SU-DHL-6 (cell line): ENCODE measurements around the gene SVIL.
A peak's percentile ranks its signal among the peaks of the same experiment; 100 is the strongest.

ENCODE experiments used
- H2AFZ ChIP-seq: fragments of 200-600 bp; sonication (generic); 2 replicates; pipeline ENCODE4 v1.6.1; 2014; ENCODE audit warnings: low read depth, mild to moderate bottlenecking, moderate library complexity, mixed read lengths, antibody characterized with exemption, low read length; ENCODE audit not compliant: severe bottlenecking
- H3F3A ChIP-seq: fragments of 200-600 bp; shearing (Covaris generic); 2 replicates; pipeline ENCODE4 v1.6.0; 2016; ENCODE audit warnings: antibody characterized with exemption, mild to moderate bottlenecking; ENCODE audit not compliant: insufficient read depth
- H3K27ac ChIP-seq: fragments of 200-600 bp; sonication (generic); 2 replicates; pipeline ENCODE4 v1.5.1; 2016; ENCODE audit warnings: low read depth, mild to moderate bottlenecking, low read length, moderate library complexity, mixed read lengths
- H3K27me3 ChIP-seq: fragments of 200-600 bp; sonication (generic), shearing (Covaris generic); 2 replicates; pipeline ENCODE4 v1.6.0; 2014; ENCODE audit warnings: mild to moderate bottlenecking, low read length
- H3K36me3 ChIP-seq: fragments of 200-600 bp; sonication (generic); 2 replicates; pipeline ENCODE4 v1.6.1; 2014; ENCODE audit warnings: mild to moderate bottlenecking, low read length, mixed read lengths
- H3K4me2 ChIP-seq: fragments of 300-600, 200-600 bp; shearing (Covaris generic), sonication (generic); 2 replicates; pipeline ENCODE4 v1.6.0; 2014; ENCODE audit warnings: low read length, low read depth, mild to moderate bottlenecking; ENCODE audit not compliant: poor library complexity, severe bottlenecking
- H3K4me3 ChIP-seq: fragments of 200-600 bp; sonication (generic); 2 replicates; pipeline ENCODE4 v1.5.1; 2014; ENCODE audit warnings: antibody characterized with exemption, low read length, mild to moderate bottlenecking, mixed read lengths; ENCODE audit not compliant: insufficient read depth, poor library complexity, severe bottlenecking
- H3K79me2 ChIP-seq: fragments of 200-600 bp; sonication (generic); 2 replicates; pipeline ENCODE4 v1.6.1; 2014; ENCODE audit warnings: mild to moderate bottlenecking, low read length, moderate library complexity; ENCODE audit not compliant: insufficient read depth
- H3K9ac ChIP-seq: fragments of 200-600 bp; sonication (generic); 2 replicates; pipeline ENCODE4 v1.7.0; 2014; ENCODE audit warnings: mild to moderate bottlenecking, low read length
- H3K9me2 ChIP-seq: fragments of 200-600 bp; sonication (generic); replicated peaks from 2 replicates; pipeline ENCODE4 v1.6.1; 2014; ENCODE audit warnings: low read length; ENCODE audit not compliant: insufficient read depth
- H3K9me3 ChIP-seq: fragments of 200-600 bp; sonication (generic); 2 replicates; pipeline ENCODE4 v1.6.1; 2014; ENCODE audit warnings: low read length, mixed read lengths; ENCODE audit not compliant: insufficient read depth
- H4K20me1 ChIP-seq: fragments of 200-600 bp; sonication (generic); 2 replicates; pipeline ENCODE4 v1.6.1; 2014; ENCODE audit warnings: low read depth, mild to moderate bottlenecking, antibody characterized with exemption, low read length, moderate library complexity, mixed read lengths
- CTCF ChIP-seq: fragments of 200-600 bp; sonication (generic); IDR thresholded peaks from one replicate; pipeline ENCODE4 v1.5.1; 2017; ENCODE audit warnings: antibody characterized with exemption, mild to moderate bottlenecking, low read length, moderate library complexity; ENCODE audit not compliant: insufficient read depth, poor library complexity, severe bottlenecking
- EZH2phosphoT487 ChIP-seq: fragments of 200-600 bp; sonication (generic), shearing (Covaris generic); conservative IDR thresholded peaks from 2 replicates; pipeline ENCODE4 v1.6.1; 2018; ENCODE audit warnings: mild to moderate bottlenecking, antibody characterized with exemption, low read length, moderate library complexity, mixed read lengths

SVIL gene

GRCh38 chr10:29482591-29483431, 152.0 kb downstream of the SVIL start:
- Histone ChIP-seq H3K36me3 (no peaks in the 10 kb centered on the region), H3K27me3 (no peaks in the 10 kb centered on the region), H3K27ac (no peak overlapping the region), H3K9me2 (no peaks in the 10 kb centered on the region), H4K20me1 (no peaks in the 10 kb centered on the region), H2AFZ (no peak overlapping the region), H3K9ac (no peak overlapping the region), H3K4me2 (no peak overlapping the region), H3K9me3 (no peaks in the 10 kb centered on the region), H3K79me2 (no peaks in the 10 kb centered on the region), H3K4me3 (no peak overlapping the region), H3F3A (no peaks in the 10 kb centered on the region)
- TF ChIP-seq EZH2phosphoT487 (no peak), CTCF (no peak)

GRCh38 chr10:29481906-29482440, 152.8 kb downstream of the SVIL start:
- H3F3A ChIP-seq = no peaks in the 10 kb centered on the region
- H3K27me3 ChIP-seq = no peaks in the 10 kb centered on the region
- no peaks in the 10 kb centered on the region for H4K20me1 ChIP-seq
- no peak overlapping the region for H3K4me2 ChIP-seq
- no peak for TF ChIP-seq CTCF
- no peak for TF ChIP-seq EZH2phosphoT487
- H3K9me3 ChIP-seq = no peaks in the 10 kb centered on the region
- no peak overlapping the region for H2AFZ ChIP-seq
- no peaks in the 10 kb centered on the region for H3K36me3 ChIP-seq
- no peak overlapping the region for H3K9ac ChIP-seq
- H3K9me2 ChIP-seq = no peaks in the 10 kb centered on the region
- no peak overlapping the region for H3K4me3 ChIP-seq
- no peak overlapping the region for H3K27ac ChIP-seq
- no peaks in the 10 kb centered on the region for H3K79me2 ChIP-seq

- Histone ChIP-seq H3K9ac (no peak overlapping the region), H3K27me3 (no peaks in the 10 kb centered on the region), H3F3A (no peaks in the 10 kb centered on the region), H4K20me1 (no peaks in the 10 kb centered on the region), H3K27ac (peak overlapping the region; percentile 57; the same call in 1 of the 2 replicates), H3K36me3 (no peaks in the 10 kb centered on the region), H3K9me3 (no peaks in the 10 kb centered on the region), H3K79me2 (no peaks in the 10 kb centered on the region), H3K4me2 (no peak overlapping the region), H3K4me3 (no peak overlapping the region), H2AFZ (no peak overlapping the region), H3K9me2 (no peaks in the 10 kb centered on the region)
- TF ChIP-seq CTCF = no peak
- no peak for TF ChIP-seq EZH2phosphoT487
Observed at GRCh38 chr10:29479981-29480954, 154.5 kb downstream of the SVIL start.
